GM20000 (cell line): ENCODE data around the gene FBXW2.

Source experiments
- DNase-seq: peaks from one replicate; pipeline ENCODE4 v3.0.0; 2012; ENCODE audit warnings: low spot score
- CTCF ChIP-seq: IDR thresholded peaks from 2 replicates; pipeline ENCODE4 v1.5.1; 2012; ENCODE audit warnings: mild to moderate bottlenecking, control low read depth; ENCODE audit errors: extremely low read depth, missing control alignments

Gene FBXW2

GRCh38 chr9:120710110-120710981 lies 82.9 kb downstream of the FBXW2 start:
- TF ChIP-seq CTCF, result no peak
- no peak for DNase-seq

DNA sequence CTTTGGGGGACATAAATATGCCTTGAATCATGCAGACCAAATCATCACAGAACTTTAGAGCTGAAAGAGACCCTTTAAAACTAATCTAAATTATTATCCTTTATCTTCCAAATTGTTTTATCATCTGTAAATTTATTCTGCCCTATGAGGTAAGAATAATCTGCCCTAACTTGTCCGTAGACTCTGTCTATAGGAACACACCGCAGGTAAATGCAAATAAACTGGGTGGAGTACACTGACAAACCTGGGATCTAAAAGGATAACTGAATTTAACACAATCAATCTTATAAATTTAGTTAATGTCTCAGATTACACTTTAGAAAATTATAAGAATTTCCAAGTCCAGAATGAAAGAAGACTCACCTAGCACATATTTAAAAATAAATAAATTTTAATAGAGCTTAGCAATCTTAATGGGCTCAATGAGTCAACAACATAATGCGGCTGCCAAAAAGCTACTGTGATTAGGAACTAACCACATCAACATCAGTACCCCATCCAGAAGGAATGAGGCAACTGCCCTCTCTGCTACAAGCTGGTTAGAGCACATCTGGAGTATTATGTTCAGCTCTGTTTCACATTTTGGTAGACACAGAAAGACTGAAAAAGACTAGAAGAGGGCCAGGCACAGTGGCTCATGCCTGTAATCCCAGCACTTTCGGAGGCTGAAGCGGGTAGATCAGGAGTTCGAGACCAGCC lies 84.5 kb downstream of the FBXW2 start:
- DNase-seq, result no peak
- TF ChIP-seq CTCF, result no peak

DNA sequence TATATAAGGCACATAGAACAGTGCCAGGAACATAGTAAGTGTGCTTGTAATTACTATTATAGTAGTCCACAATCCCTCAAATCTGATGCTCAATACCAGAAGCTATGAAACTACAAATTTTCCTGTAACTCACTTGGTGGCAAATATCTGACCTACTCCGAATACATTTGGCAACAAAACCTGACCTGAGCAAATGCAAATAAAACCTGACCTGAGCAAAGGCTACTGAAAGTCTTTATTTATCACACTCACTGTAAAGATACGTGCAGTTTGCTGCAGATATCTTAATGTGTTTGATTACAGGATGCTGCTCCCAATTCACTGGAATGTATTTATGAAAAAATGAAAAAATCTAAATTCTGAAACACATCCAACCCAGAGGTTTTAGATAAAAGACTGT lies 86.0 kb downstream of the FBXW2 start:
- no peak for TF ChIP-seq CTCF
- no peak for DNase-seq
